Left renal cortex interstitium (tissue), 4 donors: ENCODE data around the gene TARS3. TPM values are rescaled to one million over a fixed set of nuclear protein-coding genes. Genes with fewer than 3 reads are reported as not detected.

Experiments used
- DNase-seq, 4 donors: peaks; one replicate each; pipeline ENCODE4 v3.0.0-alpha.2; 2013; ENCODE audit warnings: low read depth in 4 of 4, low spot score in 2 of 4, missing footprints in 1 of 4
- polyA plus RNA-seq, 4 donors: library from polyadenylated mRNA; unstranded; fragments of 120-200 nt; gene quantifications; one replicate each; pipeline ENCODE4 v1.2.1, GENCODE V29; 2013; ENCODE audit not compliant: insufficient read length in 4 of 4

The TARS3 gene
- polyA plus RNA-seq, 4 donors: 17.7 to 23.4 (median 22.1) TPM

GRCh38 chr15:101707983-101708382 lies 16.3 kb downstream of the TARS3 start:
- no peak for DNase-seq

GRCh38 chr15:101702077-101702476 lies 22.2 kb downstream of the TARS3 start:
- no peak for DNase-seq

GRCh38 chr15:101698314-101698713 lies 26.0 kb downstream of the TARS3 start:
- no peak for DNase-seq

- no peak for DNase-seq
These were observed 26.8 kb downstream of the TARS3 start for GRCh38 chr15:101697488-101697887.

GRCh38 chr15:101696829-101697228 lies 27.4 kb downstream of the TARS3 start:
- no peak for DNase-seq

- no peak for DNase-seq
These were observed 30.0 kb downstream of the TARS3 start for GRCh38 chr15:101694261-101694660.

GRCh38 chr15:101692801-101693598 lies 31.3 kb downstream of the TARS3 start:
- no peak for DNase-seq

- DNase-seq: no peak
These were observed 34.4 kb downstream of the TARS3 start for GRCh38 chr15:101689901-101690300.

- DNase-seq: no peak
These were observed 37.6 kb downstream of the TARS3 start for GRCh38 chr15:101686718-101687117.

GRCh38 chr15:101684877-101685276 lies 39.4 kb downstream of the TARS3 start:
- no peak for DNase-seq

- DNase-seq: no peak
These were observed 39.9 kb downstream of the TARS3 start for GRCh38 chr15:101684384-101684783.

GRCh38 chr15:101679806-101680205 lies 44.5 kb downstream of the TARS3 start:
- no peak for DNase-seq

- no peak for DNase-seq
These were observed 47.3 kb downstream of the TARS3 start for GRCh38 chr15:101676921-101677329.

GRCh38 chr15:101675796-101676582 lies 48.3 kb downstream of the TARS3 start:
- DNase-seq: no peak

- no peak for DNase-seq
These were observed 49.3 kb downstream of the TARS3 start for GRCh38 chr15:101675015-101675414.

- no peak for DNase-seq
These were observed 52.0 kb downstream of the TARS3 start for GRCh38 chr15:101672298-101672697.

- DNase-seq: no peak
These were observed 54.5 kb downstream of the TARS3 start for GRCh38 chr15:101669744-101670143.

GRCh38 chr15:101667881-101668280 lies 56.4 kb downstream of the TARS3 start:
- no peak for DNase-seq

- no peak for DNase-seq
These were observed 59.9 kb downstream of the TARS3 start for GRCh38 chr15:101664303-101664913.

- no peak for DNase-seq
These were observed 62.1 kb downstream of the TARS3 start for GRCh38 chr15:101662203-101662602.

- DNase-seq: no peak
These were observed 64.3 kb downstream of the TARS3 start for GRCh38 chr15:101660005-101660404.
